Epidermal melanocyte (primary cell): ENCODE results near the gene HCRTR1.

Experiments used
- DNase-seq: peaks from one replicate; pipeline ENCODE4 v3.0.0; 2011; ENCODE audit warnings: low spot score; ENCODE audit not compliant: insufficient read length

The HCRTR1 gene

DNA sequence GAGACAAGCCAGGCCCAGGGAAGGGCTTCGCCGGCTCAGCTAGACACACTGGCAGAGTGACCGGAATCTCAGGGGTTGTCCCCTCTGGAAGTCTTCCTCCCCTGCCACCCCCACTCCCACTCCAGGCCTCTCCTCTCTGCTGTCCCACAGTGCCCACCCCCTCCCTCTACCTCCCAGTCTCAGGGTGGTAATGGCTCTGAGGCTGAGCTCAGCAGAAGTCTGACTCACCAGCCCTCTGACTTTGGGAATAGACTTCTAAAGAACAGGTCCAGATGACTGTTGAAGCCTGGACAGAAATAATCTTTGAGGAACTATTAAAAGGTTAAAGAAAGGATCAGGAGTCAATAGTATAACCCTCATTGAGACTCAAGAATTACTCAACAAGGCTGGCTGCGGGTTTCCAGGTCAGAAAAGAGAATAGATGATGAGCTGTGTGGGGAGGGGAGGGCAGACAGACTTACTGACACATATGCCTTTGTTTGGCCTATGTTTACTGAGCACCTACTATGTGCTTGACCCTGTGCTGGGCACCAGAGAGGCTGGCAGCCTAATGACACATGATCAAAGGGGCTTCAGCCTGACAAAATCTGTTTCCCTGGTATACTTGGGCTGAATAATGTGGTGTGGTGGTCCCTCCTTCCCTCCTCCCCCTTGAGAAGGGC is 8.2 kb downstream of the HCRTR1 start:
- DNase-seq = no peak

DNA sequence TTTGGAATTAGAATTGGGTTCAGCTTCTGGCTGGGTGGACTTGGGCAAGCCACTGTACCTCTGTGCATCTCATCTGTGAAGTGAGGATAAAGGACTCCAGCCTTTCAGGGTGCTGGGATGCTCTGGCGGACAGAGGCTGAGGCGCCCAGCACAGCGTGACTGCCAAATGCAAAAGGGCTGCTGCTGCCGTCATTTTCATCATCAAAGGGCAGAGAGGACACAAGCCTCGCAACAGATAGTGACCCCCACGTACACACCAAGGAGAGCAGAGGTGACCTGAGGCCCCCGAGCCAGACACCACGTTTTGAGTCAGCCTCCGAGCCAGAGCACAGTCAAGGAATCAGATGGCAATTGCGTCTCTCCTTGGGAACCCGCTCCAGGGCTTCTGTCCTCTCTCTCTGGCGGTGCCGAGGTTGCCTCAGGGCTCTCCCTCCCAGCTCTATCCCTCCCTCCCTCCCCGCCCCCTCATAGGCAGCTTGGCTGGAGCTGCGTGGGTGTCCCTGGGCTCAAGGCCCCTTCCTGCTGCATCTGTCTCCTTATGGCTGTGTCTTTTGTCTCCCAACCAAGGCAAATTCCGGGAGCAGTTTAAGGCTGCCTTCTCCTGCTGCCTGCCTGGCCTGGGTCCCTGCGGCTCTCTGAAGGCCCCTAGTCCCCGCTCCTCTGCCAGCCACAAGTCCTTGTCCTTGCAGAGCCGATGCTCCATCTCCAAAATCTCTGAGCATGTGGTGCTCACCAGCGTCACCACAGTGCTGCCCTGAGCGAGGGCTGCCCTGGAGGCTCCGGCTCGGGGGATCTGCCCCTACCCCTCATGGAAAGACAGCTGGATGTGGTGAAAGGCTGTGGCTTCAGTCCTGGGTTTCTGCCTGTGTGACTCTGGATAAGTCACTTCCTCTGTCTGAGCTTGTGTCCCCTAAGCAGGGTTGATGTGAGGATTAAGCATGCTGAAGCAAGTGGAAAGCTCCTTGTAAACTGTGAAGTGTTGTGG is 9.0 kb downstream of the HCRTR1 start:
- no peak for DNase-seq

- no peak for DNase-seq
Measured at GRCh38 chr1:31627301-31627929, 9.9 kb downstream of the HCRTR1 start.

DNA sequence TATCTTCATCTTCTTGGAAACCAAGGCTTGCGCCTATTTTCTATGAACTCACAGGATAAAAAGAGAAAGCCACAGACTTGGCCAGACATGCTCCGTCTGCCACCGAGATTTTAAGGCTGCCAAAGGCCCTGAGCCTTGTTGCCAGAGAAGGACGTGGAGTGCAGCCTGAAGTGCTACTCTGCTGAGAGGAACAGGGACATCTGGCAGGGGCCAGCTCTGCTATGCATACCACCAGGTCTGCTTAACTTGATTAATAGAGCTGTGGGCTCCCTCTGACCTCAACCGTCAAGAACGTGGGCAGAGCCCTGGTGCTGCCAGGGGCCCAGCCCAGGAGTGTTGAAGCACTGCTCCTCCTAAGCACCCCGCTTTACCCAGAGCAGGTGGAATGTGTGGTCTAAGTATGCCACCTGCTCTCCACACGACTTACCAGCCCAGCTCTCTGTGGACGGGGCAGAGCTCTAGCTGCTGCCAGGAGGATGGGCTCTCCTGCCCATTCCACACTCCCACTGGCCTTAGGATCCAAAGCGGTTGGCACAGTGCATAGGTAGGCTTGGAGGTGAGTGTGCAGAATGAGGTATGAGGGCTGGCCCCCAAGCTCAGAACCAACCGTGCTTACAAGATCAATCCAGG is 10.6 kb downstream of the HCRTR1 start:
- no peak for DNase-seq

DNA sequence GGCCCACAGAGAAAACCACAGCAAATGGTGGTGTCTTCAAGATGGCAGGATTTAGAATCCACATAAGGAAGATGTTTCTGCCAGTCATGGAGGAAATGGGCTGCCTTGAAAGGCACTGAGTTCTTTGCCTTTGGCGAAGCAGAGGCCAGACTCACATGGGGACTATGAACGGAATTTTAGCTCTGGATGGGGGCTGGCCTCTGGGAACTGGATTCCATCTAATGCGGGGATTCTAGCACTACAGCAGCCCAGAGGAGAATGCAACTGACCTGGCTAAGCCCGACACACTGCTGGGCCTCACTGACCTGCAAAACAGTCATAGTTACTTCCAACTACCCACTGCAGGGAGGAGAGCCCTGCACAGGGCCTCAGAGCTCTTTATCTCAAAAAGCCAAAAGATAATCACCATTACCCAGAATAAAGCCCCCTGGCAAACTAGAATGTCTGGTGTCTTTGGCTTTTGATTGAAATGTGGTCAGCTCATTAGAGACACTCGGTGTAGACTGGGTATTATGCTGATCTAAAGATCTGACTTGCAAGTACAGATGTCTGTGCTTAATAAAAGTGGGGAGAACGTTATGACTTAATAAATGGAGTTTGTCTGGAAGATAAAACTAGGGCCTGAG is 11.6 kb downstream of the HCRTR1 start:
- DNase-seq = no peak

- DNase-seq = no peak
Measured at GRCh38 chr1:31632649-31633048, 15.2 kb downstream of the HCRTR1 start.

DNA sequence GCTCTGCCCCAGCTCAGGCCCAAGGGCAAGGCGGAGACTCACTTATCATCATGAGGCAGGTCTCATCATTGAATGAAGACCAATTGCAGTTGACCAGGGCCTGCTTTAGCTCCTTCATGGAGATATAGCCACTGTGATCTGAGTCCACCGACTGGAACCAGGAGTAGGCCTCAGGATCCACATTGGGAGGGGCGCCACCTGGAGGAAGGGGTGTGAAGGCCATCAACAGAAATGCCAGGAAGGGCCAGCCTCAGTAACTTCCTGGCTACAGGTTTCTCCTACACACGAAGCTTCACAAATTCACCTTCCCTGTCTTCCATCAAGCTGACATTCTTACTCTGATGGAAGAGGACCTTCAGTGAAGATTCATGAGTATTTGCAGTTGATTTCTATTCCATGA is 15.6 kb downstream of the HCRTR1 start:
- DNase-seq = no peak

GRCh38 chr1:31637915-31638673 is 20.6 kb downstream of the HCRTR1 start:
- DNase-seq = no peak

- DNase-seq = no peak
Measured at GRCh38 chr1:31639543-31639942, 22.1 kb downstream of the HCRTR1 start.

- no peak for DNase-seq
Measured at GRCh38 chr1:31640179-31640578, 22.7 kb downstream of the HCRTR1 start.

DNA sequence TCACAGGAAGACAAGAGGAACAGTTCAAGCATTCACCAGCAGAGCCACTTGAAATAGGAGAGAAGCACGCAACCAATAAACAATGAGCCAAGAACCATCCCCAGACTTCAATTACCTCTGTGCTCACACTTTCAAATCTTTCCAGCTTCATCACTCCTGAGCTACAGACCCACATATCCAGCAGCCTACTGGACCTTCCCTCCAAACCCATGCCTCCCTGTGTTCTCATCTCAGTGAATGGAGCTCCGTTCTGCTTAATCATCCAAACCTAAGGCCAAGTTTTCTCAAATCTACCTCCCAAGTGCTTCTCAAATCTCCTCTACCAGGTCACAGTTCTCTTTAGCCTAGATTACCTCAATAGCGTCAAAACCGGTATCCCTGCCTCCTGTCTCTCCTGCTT is 23.5 kb downstream of the HCRTR1 start:
- no peak for DNase-seq

DNA sequence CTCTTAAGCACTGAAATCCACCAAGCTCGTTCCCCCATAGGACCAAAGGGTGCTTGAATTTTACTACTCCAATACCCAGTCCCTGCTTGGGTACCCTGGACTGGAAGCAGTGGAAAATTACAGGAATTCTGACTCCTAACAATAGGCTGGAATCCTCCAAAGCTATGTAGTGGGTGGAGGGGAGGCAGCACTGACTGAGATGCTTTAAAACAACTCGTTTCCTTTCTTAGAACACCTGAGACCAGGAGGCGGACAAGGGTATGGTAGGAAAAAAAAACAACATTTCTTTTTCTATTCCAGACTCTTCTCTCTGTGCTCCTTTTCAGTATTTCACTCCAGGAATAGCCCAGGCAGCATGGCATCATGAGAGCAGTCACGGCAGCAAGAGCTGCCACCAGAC is 24.9 kb downstream of the HCRTR1 start:
- DNase-seq = no peak

- DNase-seq = no peak
Measured at GRCh38 chr1:31642897-31643296, 25.4 kb downstream of the HCRTR1 start.

- no peak for DNase-seq
Measured at GRCh38 chr1:31643976-31644559, 26.6 kb downstream of the HCRTR1 start.

- peak; percentile 98 for DNase-seq
Measured at GRCh38 chr1:31644560-31645273, 27.2 kb downstream of the HCRTR1 start, which contains the start of gene PEF1. TSS of gene PEF1 (minus strand) at chr1:31644876. CDS start at chr1:31644864, 12 bp downstream.

DNA sequence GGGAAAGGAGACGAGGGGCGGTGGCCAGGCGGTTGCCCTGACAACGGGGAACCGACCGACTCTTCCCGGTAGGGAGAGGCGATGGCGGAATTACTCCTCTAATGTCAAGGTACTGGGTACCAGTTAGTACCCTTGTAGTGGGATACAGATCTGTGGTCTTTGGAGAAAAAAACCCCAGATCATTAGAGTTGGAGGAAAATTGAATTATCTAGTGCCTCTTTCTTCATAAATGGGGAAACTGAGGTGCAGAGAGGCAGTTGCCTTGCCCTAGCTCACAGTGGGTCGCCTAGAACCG is 27.7 kb downstream of the HCRTR1 start:
- DNase-seq = no peak

- no peak for DNase-seq
Measured at GRCh38 chr1:31646259-31646960, 28.9 kb downstream of the HCRTR1 start.

- DNase-seq = no peak
Measured at GRCh38 chr1:31647106-31647505, 29.6 kb downstream of the HCRTR1 start.

DNA sequence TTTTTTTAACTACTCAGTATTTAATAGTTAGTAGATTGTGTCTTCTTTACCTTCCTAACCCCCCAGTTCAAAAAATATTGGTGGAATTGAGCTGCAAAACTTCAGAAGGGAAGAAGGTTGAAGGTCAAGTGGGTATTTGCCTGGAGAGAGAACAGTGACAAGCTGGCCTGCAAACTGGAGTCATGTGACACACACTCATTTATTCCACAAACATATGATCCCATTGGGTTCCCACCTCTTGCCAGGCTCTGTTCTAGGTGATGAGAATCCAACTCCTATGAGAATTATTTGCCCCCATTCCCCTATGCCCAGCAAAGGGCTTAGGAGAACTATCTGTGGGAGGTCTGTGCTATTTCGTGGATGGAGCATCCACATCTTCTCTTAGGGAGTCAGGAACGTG is 30.7 kb downstream of the HCRTR1 start:
- DNase-seq = no peak
